ENCODE data around the gene LLGL2.
A peak's percentile ranks its signal among the peaks of the same experiment; 100 is the strongest.
"Not testable (repeated sequence)": the region's sequence is repeated elsewhere in the genome, so short reads cannot be mapped to it uniquely, and the experiment has no call there.

LLGL2 gene

GRCh38 chr17:75574404-75575036 lies 49.0 kb downstream of the LLGL2 start:
- H3K4me3 ChIP-seq (ENCODE audit: low read depth, low read length) = no peak overlapping the region
- no peak for TF ChIP-seq CTCF (IDR thresholded peaks at IDR 0.05; ENCODE audit: low read depth, low read length)

GRCh38 chr17:75575197-75575596 lies 49.7 kb downstream of the LLGL2 start:
- TF ChIP-seq CTCF (IDR thresholded peaks at IDR 0.05; ENCODE audit: low read depth, low read length) = no peak
- H3K4me3 ChIP-seq (ENCODE audit: low read depth, low read length) = no peak overlapping the region

- TF ChIP-seq CTCF (IDR thresholded peaks at IDR 0.05; ENCODE audit: low read depth, low read length) = no peak
- no peak overlapping the region for H3K4me3 ChIP-seq (ENCODE audit: low read depth, low read length)
Observed at GRCh38 chr17:75575728-75576127, 50.2 kb downstream of the LLGL2 start.

GRCh38 chr17:75576661-75577060 lies 51.2 kb downstream of the LLGL2 start:
- H3K4me3 ChIP-seq (ENCODE audit: low read depth, low read length) = no peak overlapping the region
- TF ChIP-seq CTCF (IDR thresholded peaks at IDR 0.05; ENCODE audit: low read depth, low read length) = no peak

- not testable (repeated sequence) for H3K4me3 ChIP-seq (ENCODE audit: low read depth, low read length)
Observed at GRCh38 chr17:75581121-75581725, 55.7 kb downstream of the LLGL2 start.

GRCh38 chr17:75583197-75583596 lies 57.7 kb downstream of the LLGL2 start:
- not testable (repeated sequence) for H3K4me3 ChIP-seq (ENCODE audit: low read depth, low read length)

- TF ChIP-seq CTCF (IDR thresholded peaks at IDR 0.05; ENCODE audit: low read depth, low read length) = no peak
- no peak overlapping the region for H3K4me3 ChIP-seq (ENCODE audit: low read depth, low read length)
Observed at GRCh38 chr17:75584849-75585175, 59.3 kb downstream of the LLGL2 start.

- TF ChIP-seq CTCF (IDR thresholded peaks at IDR 0.05; ENCODE audit: low read depth, low read length) = 0 out of 2 replicates have a peak, but pooled peaks have one; percentile 5
- 0 out of 2 replicates have a peak within 1 kb of the TSS, but pooled peaks have one; percentile 14 for H3K4me3 ChIP-seq (ENCODE audit: low read depth, low read length)
Observed at GRCh38 chr17:75587675-75588595, 62.4 kb downstream of the LLGL2 start, which contains the start of gene MYO15B. MYO15B (plus strand) TSS chr17:75587800; CDS start chr17:75588058, 258 bp downstream.

Data from WI38 (cell line).